Measurements from ENCODE around the gene RSPH10B2.
"Not testable (repeated sequence)": the region's sequence is repeated elsewhere in the genome, so short reads cannot be mapped to it uniquely, and the experiment has no call there.

The RSPH10B2 gene

DNA sequence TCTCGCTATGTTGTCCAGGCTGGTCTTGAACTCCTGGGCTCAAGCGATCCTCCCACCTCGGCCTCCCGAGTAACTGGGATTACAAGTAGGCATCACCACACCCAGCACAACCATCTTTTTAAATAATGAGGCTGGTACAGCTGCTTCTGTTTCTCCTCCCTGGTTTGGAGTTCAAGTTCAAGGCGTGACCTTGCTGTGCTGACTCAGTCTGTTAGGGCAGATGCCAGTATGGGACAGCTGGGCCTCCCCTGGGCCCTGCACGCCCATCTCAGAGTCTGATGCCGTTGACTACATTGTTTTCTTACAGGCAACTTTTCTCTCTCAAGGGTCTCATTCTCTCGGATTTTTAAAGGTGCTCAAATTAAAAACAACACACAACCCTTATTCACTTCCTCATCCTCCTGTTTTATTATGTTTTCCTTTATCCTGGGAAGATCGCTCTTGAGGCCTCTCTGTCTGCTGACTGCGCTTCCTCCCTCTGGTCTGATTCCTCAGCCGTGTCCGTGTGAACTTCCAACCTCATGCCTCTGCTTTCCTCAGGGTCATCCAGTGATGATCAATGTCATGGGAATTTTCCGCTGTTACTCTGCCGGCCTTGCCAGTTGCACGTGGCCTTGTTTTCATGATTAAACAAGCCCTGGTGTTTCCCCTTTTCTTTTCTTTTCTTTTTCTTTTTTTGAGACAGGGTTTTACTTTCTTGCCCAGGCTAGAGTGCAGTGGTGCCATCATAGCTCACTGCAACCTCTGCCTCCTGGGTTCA, 38.4 kb downstream of the RSPH10B2 start:
- DNase-seq, result not testable (repeated sequence)

DNA sequence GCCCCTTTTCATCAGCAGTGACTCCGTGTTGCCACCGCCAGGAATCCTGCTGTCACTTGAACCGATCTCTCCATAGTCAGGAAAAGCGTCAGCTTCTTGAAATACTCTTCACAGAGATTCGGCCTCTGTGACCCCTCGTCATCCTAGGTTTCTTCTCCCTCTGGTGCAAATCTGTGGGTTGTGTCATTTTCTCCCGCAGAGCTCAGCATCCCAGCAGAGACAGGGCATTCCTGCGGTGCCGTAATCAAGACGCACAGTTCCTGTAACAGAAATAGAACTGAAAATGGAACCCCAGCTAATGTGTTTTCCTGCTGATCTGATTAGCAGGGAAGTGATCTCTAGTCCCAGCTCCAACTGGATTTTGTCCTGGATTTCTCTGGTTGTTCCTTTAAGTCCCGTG, 40.4 kb downstream of the RSPH10B2 start:
- DNase-seq, result not testable (repeated sequence)

DNA sequence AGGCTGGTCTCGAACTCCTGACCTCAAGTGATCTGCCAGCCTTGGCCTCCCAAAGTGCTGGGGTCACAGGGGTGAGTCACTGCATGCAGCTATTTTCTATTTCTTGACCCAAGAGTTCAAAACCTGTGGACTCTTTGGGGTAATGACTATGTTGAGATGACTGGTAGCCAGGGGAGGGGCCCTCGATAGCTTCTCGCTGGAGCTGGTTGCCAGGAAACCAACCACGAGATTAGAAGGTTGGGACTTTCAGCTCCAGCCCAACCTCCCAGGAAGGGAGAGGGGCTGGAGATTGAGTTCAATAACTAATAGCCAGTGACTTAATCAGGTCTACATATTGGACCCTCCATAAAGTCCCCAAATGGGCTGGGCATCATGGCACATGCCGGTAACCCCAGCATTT, 43.3 kb downstream of the RSPH10B2 start:
- DNase-seq, result not testable (repeated sequence)

DNA sequence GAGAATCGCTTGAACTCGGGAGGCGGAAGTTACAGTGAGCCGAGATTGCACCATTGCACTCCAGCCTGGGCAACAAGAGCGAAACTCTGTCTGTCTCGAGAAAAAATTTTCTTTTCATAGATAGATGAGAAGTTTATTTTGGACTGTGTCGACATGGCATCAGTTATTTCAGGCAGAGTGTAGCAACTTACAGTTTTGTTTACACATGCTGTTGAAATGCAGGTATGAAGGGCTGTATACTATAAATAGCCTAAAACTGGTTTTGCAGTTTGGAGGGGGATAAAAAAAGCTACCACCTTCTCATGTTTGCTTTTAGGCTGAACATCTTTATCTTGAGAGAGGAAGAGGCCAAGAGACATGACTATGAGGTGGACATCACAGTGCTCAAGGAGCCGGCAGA, 44.1 kb downstream of the RSPH10B2 start:
- not testable (repeated sequence) for DNase-seq

DNA sequence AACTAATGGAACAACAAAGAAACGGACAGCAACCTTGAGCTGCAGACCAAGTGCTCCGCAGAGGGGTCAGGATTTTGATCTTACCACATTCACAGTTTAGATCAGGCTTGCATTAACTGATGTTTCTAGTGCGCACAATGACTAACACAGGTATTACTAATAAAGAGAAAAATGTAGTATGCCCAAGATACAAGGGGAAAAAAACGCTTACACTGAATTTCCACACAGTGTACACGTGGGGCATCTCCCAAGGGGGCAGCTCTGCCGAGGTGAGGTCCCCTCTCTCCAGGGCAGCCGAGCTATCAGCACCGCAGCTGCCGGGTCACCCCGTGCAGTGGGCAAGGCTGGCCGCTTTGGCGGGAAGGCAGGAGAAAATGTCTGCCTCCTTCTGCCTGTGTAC, 46.0 kb downstream of the RSPH10B2 start:
- not testable (repeated sequence) for DNase-seq

DNA sequence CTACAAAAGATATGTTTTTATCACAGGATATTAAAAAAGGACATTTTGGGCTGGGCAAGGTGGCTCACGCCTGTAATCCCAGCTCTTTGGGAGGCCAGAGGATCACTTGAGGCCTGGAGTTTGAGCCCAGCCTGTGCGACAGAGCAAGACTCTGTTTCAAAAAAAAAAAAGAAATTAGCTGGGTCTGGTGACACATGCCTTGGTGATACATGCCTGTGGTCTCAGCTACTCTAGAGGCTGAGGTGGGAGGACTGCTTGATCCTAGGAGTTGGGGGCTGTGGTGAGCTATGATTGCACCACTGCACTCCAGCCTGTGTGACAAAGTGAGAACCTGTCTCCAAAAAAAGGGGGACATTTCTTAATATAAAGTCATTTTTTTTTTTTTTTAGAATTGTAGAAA, 46.4 kb downstream of the RSPH10B2 start:
- not testable (repeated sequence) for DNase-seq

DNA sequence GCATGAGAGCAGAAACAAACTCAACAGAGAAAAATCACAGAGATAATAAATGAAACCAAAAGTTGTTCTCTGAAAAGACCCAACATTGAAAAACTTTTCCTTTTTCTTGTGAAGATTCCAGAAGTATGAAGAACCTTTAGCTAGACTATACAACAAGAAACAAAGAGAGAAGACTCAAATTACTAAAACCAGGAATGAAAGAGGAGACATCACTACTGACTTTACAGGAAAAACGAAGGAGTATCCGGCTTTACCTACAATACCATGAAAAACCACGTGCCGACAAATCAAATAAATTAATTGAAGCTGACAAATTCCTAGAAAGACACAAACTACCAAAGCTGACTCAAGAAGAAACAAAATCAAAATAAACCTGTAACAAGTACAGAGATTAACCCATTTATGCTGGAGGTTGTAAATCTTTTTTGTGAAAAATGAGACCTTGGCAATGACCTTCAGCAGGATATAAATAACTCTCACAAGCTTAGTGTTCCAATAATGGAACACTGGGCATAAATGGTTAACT, 53.6 kb downstream of the RSPH10B2 start:
- DNase-seq, result not testable (repeated sequence)

DNA sequence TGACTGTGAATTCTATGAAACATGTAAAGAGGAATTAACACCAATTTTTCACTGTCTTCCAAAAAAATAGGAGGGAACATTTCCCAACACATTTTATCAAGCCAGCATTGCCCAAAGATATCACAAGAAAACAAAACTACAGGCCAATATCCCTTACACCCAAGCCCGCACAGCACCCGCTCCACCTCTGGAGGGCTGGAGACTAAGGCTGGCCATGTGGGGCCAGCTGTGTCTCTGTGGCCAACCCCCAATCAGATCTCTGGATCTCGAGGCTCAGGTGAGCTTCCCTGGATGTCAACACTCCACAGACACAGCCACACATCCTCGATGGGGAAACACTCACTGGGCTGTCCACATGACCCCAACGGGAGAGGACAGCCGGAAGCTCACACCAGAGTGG, 54.1 kb downstream of the RSPH10B2 start:
- not testable (repeated sequence) for DNase-seq

DNA sequence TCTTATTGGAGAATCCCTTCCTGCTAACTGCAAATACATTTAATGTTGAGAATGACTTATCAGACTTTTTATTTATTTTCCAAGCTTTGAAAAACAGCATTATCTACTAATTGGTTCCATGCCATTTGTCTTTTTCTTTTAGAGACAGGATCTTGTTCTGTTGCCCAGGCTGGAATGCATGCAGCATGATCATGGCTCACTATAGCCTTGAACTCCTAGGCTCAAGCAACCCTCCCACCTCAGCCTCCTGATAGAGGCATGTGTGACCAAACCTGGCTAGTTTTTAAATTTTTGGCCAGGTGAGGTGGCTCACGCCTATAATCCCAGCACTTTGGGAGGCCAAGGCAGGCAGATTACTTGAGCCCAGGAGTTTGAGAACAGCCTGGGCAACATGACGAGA, 59.1 kb downstream of the RSPH10B2 start:
- DNase-seq, result not testable (repeated sequence)

DNA sequence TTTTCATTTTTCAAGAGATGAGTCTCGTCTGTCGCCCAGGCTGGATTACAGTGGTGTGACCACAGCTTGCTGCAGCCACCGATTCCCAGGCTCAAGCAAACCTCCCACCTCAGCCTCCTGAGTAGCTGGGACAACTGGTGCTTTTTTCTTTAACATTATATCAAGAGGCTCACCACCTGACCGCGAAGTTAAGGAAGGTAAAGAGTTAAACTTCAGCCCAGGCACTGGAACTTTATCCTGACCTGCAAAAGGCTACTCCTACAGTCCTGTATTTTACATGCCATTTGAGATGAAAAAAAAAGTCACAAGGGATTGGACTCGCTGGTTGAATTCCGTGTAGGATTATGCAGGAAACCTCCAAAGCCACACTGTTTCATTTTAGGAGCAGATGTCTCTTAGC, 61.6 kb downstream of the RSPH10B2 start:
- not testable (repeated sequence) for DNase-seq

DNA sequence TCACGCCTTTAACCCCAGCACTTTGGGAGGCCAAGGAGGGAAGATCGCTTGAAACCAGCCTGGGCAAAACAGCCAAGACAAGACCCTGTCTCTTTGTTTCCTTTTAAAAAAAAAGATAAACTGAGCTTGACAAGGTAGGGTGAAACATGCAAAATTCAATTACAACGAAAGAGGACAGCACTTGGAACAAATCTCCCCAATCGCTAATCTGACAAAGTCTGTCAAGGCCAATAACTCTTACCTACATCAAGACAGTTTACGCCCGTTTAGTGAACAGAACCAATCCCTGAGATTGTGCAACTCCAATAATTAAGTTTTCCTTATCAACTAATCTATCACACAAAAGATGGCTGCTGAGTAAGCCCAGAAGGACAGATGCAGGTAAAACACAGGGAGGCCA, 67.7 kb downstream of the RSPH10B2 start:
- not testable (repeated sequence) for DNase-seq

DNA sequence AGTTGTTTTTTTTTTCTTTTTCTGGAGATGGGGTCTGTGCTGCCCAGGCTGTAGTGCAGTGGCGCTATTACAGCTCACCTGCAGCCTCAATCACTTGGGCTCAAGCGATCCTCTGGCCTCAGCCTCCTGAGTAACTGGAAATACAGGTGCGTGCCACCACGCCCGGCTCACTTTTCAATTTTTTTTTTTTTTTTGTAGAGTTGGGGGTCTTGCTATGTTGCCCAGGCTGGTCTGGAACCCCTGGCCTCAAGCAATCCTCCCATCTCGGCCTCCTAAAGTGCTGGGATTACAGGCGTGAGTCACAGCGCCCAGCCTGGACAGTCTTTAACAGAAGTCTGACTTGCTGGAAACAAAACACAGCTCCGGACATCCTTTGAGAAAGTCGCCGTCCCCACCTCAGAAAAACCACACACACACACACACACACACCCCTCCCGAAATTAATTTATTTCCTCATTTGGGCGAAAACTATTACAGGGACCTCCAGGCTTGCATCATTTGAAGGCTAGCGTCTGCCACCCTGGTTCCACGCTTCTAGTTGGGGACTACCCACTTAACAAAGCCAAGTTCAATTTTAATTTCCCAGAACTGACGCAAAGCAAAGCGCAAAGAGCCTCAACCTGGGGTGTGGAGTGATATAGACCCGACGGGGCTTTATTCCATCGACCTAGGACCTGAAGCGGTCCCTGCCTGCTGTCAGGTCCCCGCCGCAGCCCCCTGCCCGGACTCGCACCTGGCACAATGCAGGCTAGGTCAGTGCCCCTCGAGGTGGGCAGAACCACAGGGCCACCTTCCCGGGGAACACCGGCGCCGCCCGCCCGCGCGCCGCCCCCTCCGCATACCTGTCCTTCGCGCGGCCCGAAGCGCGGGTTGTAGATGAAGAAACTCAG, 71.6 kb downstream of the RSPH10B2 start:
- DNase-seq, result not testable (repeated sequence)

DNA sequence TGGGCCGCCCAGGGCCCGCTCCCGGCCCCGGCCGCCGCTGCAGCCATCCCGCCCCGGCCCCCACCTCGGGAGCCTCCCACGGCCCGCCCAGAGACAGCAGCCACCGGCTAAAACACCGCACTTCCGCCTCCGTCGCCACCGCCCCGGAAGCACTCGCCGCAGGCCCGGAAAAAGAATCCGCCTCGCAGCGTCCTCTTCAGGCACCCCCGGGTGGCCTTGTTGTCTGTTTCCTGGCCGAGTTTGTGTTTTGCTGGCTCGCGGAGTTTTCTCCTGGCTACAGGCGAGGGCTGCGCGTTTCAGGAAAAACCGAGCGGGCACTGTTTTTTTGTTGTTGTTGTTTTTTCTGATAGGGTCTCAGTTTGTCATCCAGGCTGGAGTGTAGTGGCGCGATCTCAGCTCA, 72.2 kb downstream of the RSPH10B2 start, which contains the start of gene CCZ1B:
TSS of gene CCZ1B (minus strand) at position 125 of the 400 bp plus-strand sequence. CDS start at position 47, 78 bp downstream.
- peak; percentile 94 for DNase-seq

DNA sequence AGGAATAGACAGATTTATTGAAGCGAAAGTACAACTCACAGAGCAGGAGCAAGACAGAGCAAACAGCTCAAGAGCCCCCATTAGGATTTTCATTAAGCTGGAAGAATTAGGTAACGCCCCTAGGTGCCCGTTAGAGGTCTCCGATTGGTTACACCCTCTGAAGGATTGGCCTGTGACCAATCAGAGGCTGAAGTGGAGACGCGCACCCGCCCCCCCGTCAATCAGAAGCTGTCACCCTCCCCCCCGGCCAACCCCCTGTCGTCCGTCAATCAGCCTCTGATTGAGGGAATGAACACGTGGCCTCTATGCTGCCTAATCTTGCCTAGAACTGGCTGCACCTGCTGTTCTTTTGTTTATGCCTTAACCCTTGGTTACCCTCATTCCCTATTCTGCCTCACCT, 73.3 kb downstream of the RSPH10B2 start:
- DNase-seq, result not testable (repeated sequence)

DNA sequence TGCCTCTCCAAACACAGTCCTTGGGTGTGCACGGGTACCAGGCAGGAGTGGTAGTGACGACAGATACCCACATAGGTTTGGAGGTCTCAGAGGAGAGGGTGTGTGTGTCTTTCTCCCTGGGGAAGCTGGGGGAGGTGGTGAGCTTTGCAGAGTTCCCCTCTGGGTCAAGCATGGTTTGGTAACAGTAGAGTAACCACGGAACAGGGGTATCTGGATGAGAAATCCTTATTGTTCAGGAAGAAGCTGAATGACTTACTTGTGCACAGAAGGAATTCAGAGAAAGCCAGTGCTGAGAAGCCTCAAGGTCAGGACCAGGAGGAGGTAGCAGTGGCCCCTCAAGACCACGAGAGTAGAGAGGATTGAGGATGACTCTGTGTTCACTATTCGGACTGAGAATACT, 75.7 kb downstream of the RSPH10B2 start:
- DNase-seq, result not testable (repeated sequence)

DNA sequence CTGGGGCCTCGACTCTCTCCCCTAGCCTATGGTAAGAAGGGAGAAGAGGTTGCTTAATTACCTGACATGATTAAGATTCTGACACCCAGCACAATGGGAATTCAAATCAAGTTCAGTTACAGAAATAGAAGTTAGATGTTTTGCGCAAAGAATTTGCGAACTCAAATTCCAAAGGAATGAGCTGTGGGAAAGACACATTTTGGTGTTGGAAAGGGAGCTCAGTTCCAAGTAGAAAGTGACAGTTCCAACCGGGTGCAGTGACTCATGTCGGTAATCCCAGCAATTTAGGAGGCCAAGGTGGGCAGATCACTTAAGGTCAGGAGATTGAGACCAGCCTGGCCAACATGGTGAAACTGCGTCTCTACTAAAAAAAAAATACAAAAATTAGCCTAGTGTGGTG, 76.1 kb downstream of the RSPH10B2 start:
- not testable (repeated sequence) for DNase-seq

DNA sequence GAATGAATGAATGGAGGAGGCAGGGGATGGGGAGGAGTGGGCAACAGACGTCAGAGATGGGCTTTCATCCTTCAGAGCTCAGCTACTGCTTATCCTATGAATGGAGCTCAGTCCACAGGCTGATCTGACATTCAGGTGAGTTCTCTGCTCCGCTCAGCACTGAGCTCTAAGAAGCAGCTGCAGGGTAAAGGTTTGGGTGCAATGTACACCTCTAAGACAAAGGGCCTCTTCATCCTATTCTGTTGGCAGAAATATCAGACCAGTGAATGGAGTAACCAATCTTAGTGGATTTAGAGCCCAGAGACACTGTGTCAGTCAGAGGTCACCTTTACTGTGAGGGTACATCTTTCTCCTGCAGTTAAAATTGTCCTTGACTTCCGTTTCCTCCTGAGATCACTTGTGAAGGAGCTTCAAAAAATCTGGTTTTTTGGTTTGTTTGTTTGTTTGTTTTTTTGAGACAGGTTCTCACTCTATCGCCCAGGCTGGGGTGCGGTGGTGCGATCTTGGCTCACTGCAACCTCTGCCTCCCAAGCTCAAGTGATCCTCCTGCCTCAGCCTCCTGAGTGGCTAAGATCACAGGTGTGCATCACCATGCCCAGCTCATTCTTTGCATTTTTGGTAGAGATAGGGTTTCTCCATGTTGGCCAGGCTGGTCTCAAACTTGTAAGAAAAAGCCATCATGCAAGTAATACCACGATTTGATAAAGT, 77.3 kb downstream of the RSPH10B2 start:
- no peak for DNase-seq

DNA sequence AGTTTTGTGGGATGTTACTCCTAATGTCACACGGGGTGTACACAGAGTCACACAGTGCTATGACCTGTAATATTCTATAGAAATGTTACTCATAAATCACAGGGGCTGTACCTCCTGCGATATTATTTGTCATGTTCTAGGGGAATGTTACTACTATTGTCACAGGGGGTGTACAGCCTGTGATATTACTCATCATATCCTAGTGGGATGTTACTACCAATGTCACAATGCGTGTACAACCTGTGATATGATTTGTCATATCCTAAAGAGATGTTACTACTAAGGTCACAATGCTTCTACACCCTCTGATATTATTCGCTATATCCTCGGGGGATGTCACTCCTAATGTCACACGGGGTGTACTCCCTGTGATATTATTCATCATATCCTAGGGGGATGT, 79.7 kb downstream of the RSPH10B2 start:
- no peak for DNase-seq

DNA sequence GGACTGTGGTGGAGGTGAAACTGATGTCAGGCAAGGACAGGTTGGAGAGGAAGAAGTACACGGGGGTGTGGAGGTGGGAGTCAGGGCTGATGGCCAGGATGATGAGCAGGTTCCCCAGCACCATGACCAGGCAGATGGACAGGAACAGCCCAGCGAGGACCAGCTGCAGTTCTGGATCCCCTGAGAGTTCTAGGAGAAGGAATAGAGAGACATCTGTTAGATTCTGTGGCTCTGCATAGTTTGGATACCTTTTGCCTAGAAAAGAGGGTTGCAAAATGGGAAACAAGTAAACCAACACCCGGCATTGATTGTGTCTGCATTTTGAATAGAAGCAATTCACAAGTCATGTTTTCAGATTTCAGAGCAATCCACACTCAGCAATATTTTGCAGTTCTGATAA, 81.6 kb downstream of the RSPH10B2 start:
- DNase-seq, result not testable (repeated sequence)

DNA sequence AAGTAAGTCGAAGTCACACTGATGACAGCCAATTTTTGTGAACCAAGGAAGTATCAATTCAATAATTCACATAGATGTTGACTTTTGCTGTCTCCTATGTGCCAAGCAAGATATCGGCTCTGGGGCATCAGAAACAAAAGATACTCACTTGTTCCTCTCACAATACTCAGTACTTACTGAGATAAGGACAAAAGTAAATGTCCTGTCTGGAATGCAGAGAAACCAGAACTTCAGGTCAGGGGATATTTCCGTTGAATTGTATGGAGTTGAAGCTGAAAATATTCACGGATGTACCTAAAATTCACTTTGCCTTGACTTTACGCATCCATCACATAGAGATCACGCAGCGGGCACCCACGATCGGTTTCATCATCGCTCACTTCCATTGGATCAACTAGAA, 83.2 kb downstream of the RSPH10B2 start:
- DNase-seq, result not testable (repeated sequence)

DNA sequence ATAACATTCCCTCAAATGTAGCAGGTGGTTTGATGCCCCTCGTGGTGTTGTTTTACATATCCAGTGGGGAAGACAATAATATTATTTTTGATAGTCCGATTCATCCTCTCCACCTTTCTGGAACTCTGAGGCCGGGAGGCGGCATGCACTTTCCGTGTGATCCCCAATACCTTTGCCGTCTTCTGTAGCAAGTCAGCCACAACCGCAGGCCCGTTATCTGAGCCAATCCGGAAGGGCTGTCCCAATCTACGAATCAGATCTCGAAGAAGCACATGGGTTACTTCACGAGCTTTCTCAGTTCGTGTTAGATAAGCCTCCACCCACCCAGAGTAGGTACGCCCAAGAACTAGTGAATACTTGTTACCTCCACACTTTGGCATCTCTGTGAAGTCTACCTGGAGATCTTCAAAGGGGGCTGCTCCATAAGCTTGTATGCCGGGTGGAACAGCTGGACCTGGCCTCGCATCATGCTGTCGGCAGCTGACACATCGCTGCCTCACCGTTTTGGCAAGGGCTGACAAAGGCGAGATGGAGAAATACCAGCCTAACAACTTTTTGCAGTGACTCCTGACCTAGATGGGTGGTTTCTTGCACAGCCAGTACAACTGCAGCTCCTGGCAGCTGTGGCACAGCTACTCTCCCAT, 88.5 kb downstream of the RSPH10B2 start:
- not testable (repeated sequence) for DNase-seq

DNA sequence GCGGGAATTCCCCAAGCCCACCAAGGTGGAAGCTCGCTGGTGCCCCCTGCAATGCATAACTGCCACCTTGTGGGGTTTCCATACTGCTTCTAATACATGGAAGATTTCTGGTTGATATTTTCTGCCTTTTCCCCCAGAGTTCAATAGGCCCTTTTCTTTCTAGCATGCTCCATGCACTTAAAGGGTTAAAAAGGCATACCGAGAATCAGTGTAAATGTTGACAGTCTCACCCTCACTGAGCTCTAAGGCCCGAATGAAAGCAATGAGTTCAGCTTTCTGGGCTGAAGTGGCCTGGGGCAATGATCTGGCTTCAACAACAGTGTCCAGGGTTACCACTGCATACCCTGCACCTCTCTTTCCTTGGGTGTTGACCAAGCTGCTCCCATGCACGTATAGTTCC, 89.2 kb downstream of the RSPH10B2 start:
- not testable (repeated sequence) for DNase-seq

Measured in activated CD4-positive, alpha-beta T cell treated with anti-CD3 and anti-CD28 coated beads, Interleukin-10, Interleukin-2, amounts not matched to agents 100 ng/mL and 50 ng/mL, durations not matched to agents 16 hours and 8 hours (primary cell).